Natural killer cell (primary cell): ENCODE measurements around the gene MACROD2. TPM values are rescaled to one million over a fixed set of nuclear protein-coding genes. Genes with fewer than 3 reads are reported as not detected.
A peak's percentile ranks its signal among the peaks of the same experiment; 100 is the strongest.

ENCODE experiments used
- ATAC-seq, 3 donors: fragments of 150-1000 bp in 2 of 3; fragments of 200-7000 bp in 1 of 3; cut with Tn5 transposase; 1 replicate in 1 of 3; 2 replicates in 2 of 3; pipeline ENCODE4 v1.10.0; 2021; ENCODE audit warnings: mild to moderate bottlenecking in 2 of 3, moderate library complexity in 2 of 3
- DNase-seq, 2 donors: peaks; one replicate each; pipeline versions ENCODE4 v3.0.0 to v3.0.0-alpha.2; 2013 to 2021; ENCODE audit warnings: mixed read lengths in 1 of 2
- H3K27ac ChIP-seq: one replicate; pipeline ENCODE4 v1.5.1; 2013; ENCODE audit warnings: mild to moderate bottlenecking, low read length
- H3K27me3 ChIP-seq: one replicate; pipeline ENCODE4 v1.6.1; 2013; ENCODE audit warnings: low read length; ENCODE audit not compliant: control insufficient read depth, insufficient read depth
- H3K36me3 ChIP-seq: one replicate; pipeline ENCODE4 v1.6.1; 2013; ENCODE audit warnings: low read length; ENCODE audit not compliant: control insufficient read depth, insufficient read depth
- H3K4me1 ChIP-seq: one replicate; pipeline ENCODE4 v1.6.1; 2013; ENCODE audit warnings: low read length; ENCODE audit not compliant: control insufficient read depth, insufficient read depth
- H3K4me3 ChIP-seq: one replicate; pipeline ENCODE4 v1.5.1; 2013; ENCODE audit warnings: low read length
- H3K9me3 ChIP-seq: one replicate; pipeline ENCODE4 v1.6.1; 2013; ENCODE audit warnings: low read length; ENCODE audit not compliant: control insufficient read depth, insufficient read depth
- H3K27ac Mint-ChIP-seq, 2 donors: one replicate each; pipeline ENCODE4 v1.8.0; 2022; ENCODE audit warnings: mild to moderate bottlenecking in 2 of 2, mixed read lengths in 2 of 2, moderate library complexity in 1 of 2
- H3K27me3 Mint-ChIP-seq, 2 donors: one replicate each; pipeline ENCODE4 v1.8.0; 2022; ENCODE audit warnings: low read depth in 2 of 2, mixed read lengths in 2 of 2
- H3K36me3 Mint-ChIP-seq: one replicate; pipeline ENCODE4 v1.8.0; 2022; ENCODE audit warnings: mixed read lengths
- H3K4me1 Mint-ChIP-seq, 2 donors: one replicate each; pipeline ENCODE4 v1.8.0; 2022; ENCODE audit warnings: mixed read lengths in 2 of 2
- H3K4me3 Mint-ChIP-seq: one replicate; pipeline ENCODE4 v1.8.0; 2022; ENCODE audit warnings: mild to moderate bottlenecking, moderate library complexity, mixed read lengths
- H3K9me3 Mint-ChIP-seq, 2 donors: one replicate each; pipeline ENCODE4 v1.8.0; 2022; ENCODE audit warnings: mixed read lengths in 2 of 2
- CTCF ChIP-seq: fragments of 200-600 bp; IDR thresholded peaks from one replicate; pipeline ENCODE4 v1.8.0; 2022; ENCODE audit warnings: antibody characterized with exemption
- WGBS: methylation state at CpG from one replicate; pipeline ENCODE4 v1.1.7; 2013; ENCODE audit warnings: missing lambda C conversion rate; ENCODE audit not compliant: insufficient coverage; 5-methylcytosine and 5-hydroxymethylcytosine counted together
- intact Hi-C: fragments of 100-400 bp; cut with micrococcal nuclease; formaldehyde crosslinking; loops from one replicate; pipeline ENCODE4 v1.14.2; 2022
- total RNA-seq, 4 donors: library from RNA; stranded (reverse); fragments of 120-200 nt in 1 of 4; gene quantifications; one replicate each; pipeline versions ENCODE4 v1.2.3 to v1.2.4, GENCODE V29; 2013 to 2022

Gene MACROD2
- total RNA-seq, 3 donors from 2014 or later (not counting 1 experiment from before 2014, with no cell fraction given) = 0.19 to 0.88 TPM; not detected in 1

GRCh38 chr20:15890407-15890982 lies 1895.2 kb downstream of the MACROD2 start:
- Histone ChIP-seq H3K27me3 (no peaks in the 10 kb centered on the region), H3K9me3 (peaks cover 4% of the 10 kb centered on the region), H3K4me3 (no peak overlapping the region), H3K27ac (no peak overlapping the region), H3K4me1 (peaks cover 3% of the 10 kb centered on the region), H3K36me3 (no peaks in the 10 kb centered on the region)
- H3K9me3 Mint-ChIP-seq = peaks cover 0 to 3% of the 10 kb centered on the region in 2 donors
- no peak overlapping the region for H3K27ac Mint-ChIP-seq
- intact Hi-C loops = no loop called here
- no peaks in the 10 kb centered on the region for H3K36me3 Mint-ChIP-seq
- no peak overlapping the region for H3K4me3 Mint-ChIP-seq
- peaks cover 20 to 29% of the 10 kb centered on the region in 2 donors for H3K27me3 Mint-ChIP-seq
- H3K4me1 Mint-ChIP-seq = peaks cover 6 to 7% of the 10 kb centered on the region in 2 donors
- no peak for TF ChIP-seq CTCF
- 62% methylated on average over 4 of the region's 4 CpGs for WGBS
- no peak for DNase-seq
- no peak for ATAC-seq

DNA sequence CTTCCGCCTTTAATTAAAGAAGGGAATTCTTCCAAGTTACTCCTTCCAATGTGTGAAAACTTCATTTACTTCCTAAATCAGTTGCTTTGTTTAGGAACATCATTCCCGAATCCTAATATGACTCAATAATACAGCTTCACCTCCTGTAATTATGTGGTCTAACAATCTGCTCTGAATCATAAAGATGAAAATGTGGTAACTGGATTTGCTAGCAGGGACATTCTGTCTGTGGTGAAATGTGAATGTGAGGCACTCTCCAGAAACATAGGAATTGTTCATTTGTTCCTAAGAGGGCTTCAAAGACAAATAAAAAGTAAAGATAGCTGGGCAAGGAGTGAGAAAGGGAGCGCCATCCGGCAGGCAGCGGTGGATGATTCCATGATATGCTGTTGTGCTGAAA lies 1899.8 kb downstream of the MACROD2 start:
- H3K27ac Mint-ChIP-seq = no peak overlapping the region
- DNase-seq (no peak), ATAC-seq (no peak)
- H3K36me3 Mint-ChIP-seq = no peaks in the 10 kb centered on the region
- TF ChIP-seq CTCF = no peak
- H3K4me1 Mint-ChIP-seq = peaks cover 16% of the 10 kb centered on the region in 2 donors
- Histone ChIP-seq H3K36me3 (no peaks in the 10 kb centered on the region), H3K27ac (no peak overlapping the region), H3K27me3 (no peaks in the 10 kb centered on the region), H3K4me1 (peaks cover 6% of the 10 kb centered on the region), H3K9me3 (peaks cover 3% of the 10 kb centered on the region), H3K4me3 (no peak overlapping the region)
- WGBS = 94% methylated on average over 4 of the region's 5 CpGs
- peaks cover 27 to 32% of the 10 kb centered on the region in 2 donors for H3K27me3 Mint-ChIP-seq
- H3K4me3 Mint-ChIP-seq = no peak overlapping the region
- intact Hi-C loops = no loop called here
- peaks cover 0 to 3% of the 10 kb centered on the region in 2 donors for H3K9me3 Mint-ChIP-seq

DNA sequence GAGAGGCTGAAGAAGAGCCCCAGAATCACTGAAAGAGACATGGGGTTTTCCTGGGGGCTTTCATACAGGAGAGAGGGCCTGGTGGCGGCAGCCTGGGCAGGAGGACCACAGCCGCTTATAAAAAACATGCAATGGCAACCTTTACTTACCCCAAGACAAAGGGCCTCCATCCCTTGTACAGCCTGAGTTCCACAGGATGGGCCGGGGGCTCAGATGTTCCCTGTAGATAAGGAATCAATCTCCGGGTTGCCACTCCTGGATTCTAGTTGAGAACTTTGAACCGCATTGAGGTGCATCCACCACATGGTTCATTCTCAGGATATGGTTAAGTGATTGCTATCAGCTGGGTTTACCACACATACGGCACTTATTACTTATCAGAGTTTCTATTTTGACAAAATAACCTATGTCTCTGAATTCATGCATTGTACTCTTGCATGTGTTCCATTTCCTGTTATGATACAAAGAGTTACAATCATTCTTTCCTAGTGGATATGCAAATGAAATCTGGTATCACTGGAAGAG lies 1900.3 kb downstream of the MACROD2 start:
- peaks cover 28 to 35% of the 10 kb centered on the region in 2 donors for H3K27me3 Mint-ChIP-seq
- H3K9me3 Mint-ChIP-seq = peaks cover 0 to 3% of the 10 kb centered on the region in 2 donors
- Histone ChIP-seq H3K9me3 (peaks cover 3% of the 10 kb centered on the region), H3K4me3 (no peak overlapping the region), H3K27ac (no peak overlapping the region), H3K27me3 (no peaks in the 10 kb centered on the region), H3K4me1 (peaks cover 6% of the 10 kb centered on the region), H3K36me3 (no peaks in the 10 kb centered on the region)
- intact Hi-C loops = no loop called here
- ATAC-seq = peak in 1 of 3 donors; percentile 74
- H3K27ac Mint-ChIP-seq = no peak overlapping the region
- peaks cover 16% of the 10 kb centered on the region in 2 donors for H3K4me1 Mint-ChIP-seq
- H3K36me3 Mint-ChIP-seq = no peaks in the 10 kb centered on the region
- TF ChIP-seq CTCF = no peak
- 5% methylated on average over 6 of the region's 6 CpGs for WGBS
- no peak overlapping the region for H3K4me3 Mint-ChIP-seq
- peak in 1 of 2 donors; percentile 4 for DNase-seq

DNA sequence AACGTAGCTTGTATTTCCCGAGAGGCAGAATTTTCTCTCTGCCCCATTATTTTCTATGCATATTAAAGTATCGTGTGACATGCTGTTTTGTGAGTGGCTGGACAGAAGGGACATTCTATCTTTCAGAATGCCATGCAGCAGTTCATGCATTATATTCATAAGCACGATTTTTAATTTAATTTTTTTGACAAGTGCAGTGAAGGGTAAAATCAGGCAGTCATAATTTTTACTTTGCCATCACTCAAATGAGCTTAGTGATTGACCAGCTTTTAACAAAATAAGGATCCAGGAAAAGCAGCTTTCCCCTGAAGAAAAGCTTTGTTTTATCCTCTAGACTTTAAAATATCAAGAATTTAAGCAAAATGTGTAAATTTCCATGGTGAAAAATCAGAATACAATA lies 1904.7 kb downstream of the MACROD2 start:
- Histone ChIP-seq H3K4me3 (no peak overlapping the region), H3K27ac (no peak overlapping the region), H3K36me3 (no peaks in the 10 kb centered on the region), H3K4me1 (peaks cover 6% of the 10 kb centered on the region), H3K9me3 (peaks cover 3% of the 10 kb centered on the region), H3K27me3 (no peaks in the 10 kb centered on the region)
- Mint-ChIP-seq H3K4me3 (no peak overlapping the region), H3K36me3 (no peaks in the 10 kb centered on the region), H3K4me1 (peaks cover 14 to 15% of the 10 kb centered on the region in 2 donors), H3K9me3 (peaks cover 0 to 2% of the 10 kb centered on the region in 2 donors), H3K27ac (no peak overlapping the region), H3K27me3 (peaks cover 22 to 44% of the 10 kb centered on the region in 2 donors)
- no peak for TF ChIP-seq CTCF
- intact Hi-C loops = no loop called here
- ATAC-seq = no peak
- no peak for DNase-seq
- 100% methylated on average over 1 of the region's 4 CpGs for WGBS
